H1 (cell line): ENCODE results near the gene RND3. TPM values are rescaled to one million over a fixed set of nuclear protein-coding genes. Genes with fewer than 3 reads are reported as not detected.

ENCODE experiments used
- CTCF ChIA-PET: fragments of 300-600 bp; sonication (Branson Sonifier 250); formaldehyde crosslinking; loops from one replicate; lab custom pipeline; 2021; ENCODE audit not compliant: partially characterized antibody; lab: Charles Lee
- POLR2A ChIA-PET: fragments of 300-600 bp; sonication (Branson Sonifier 250); formaldehyde crosslinking; loops from one replicate; lab custom pipeline; 2021; ENCODE audit warnings: inconsistent platforms; ENCODE audit not compliant: partially characterized antibody; lab: Charles Lee
- DNase-seq, 2 experiments: peaks; one replicate each; pipeline versions ENCODE4 v3.0.0 to v3.0.0-alpha.2; 2010 to 2022; ENCODE audit warnings: low spot score in 2 of 2, low read depth in 1 of 2, mixed read lengths in 1 of 2
- FAIRE-seq: peaks from 2 replicates; lab custom pipeline; 2011; peaks lifted over from hg19 to GRCh38; lab: Jason Lieb, UNC
- H2AFZ ChIP-seq: 2 replicates; pipeline ENCODE4 v1.8.1; 2012; ENCODE audit warnings: low read length, inconsistent platforms
- H2AK5ac ChIP-seq: 2 replicates; pipeline ENCODE4 v1.6.1; 2013; ENCODE audit warnings: low read depth, low read length
- H2BK120ac ChIP-seq: replicated peaks from 2 replicates; pipeline ENCODE3; 2013; ENCODE audit warnings: low read depth, low read length, inconsistent platforms
- H2BK12ac ChIP-seq: 2 replicates; pipeline ENCODE4 v1.6.1; 2013; ENCODE audit warnings: low read depth, low read length
- H2BK15ac ChIP-seq: 2 replicates; pipeline ENCODE4 v1.6.1; 2013; ENCODE audit warnings: low read length
- H2BK20ac ChIP-seq: 2 replicates; pipeline ENCODE4 v1.6.1; 2013; ENCODE audit warnings: low read length
- H2BK5ac ChIP-seq: 2 replicates; pipeline ENCODE4 v1.6.1; 2013; ENCODE audit warnings: low read depth, low read length
- H3K14ac ChIP-seq: 2 replicates; pipeline ENCODE4 v1.6.1; 2013; ENCODE audit warnings: inconsistent platforms; ENCODE audit not compliant: insufficient read length
- H3K18ac ChIP-seq: 2 replicates; pipeline ENCODE4 v1.6.1; 2013; ENCODE audit warnings: low read length; ENCODE audit errors: extremely low read depth
- H3K23ac ChIP-seq: 2 replicates; pipeline ENCODE4 v1.6.1; 2013; ENCODE audit warnings: inconsistent platforms; ENCODE audit not compliant: insufficient read length
- H3K23me2 ChIP-seq: 2 replicates; pipeline ENCODE4 v1.6.1; 2013; ENCODE audit warnings: low read depth, low read length
- H3K27ac ChIP-seq: 2 replicates; pipeline ENCODE4 v1.6.1; 2011; ENCODE audit warnings: low read depth, low read length, inconsistent platforms
- H3K27me3 ChIP-seq, 4 experiments: replicated peaks in 1 of 4; 1 replicate in 1 of 4; 2 replicates in 3 of 4; pipeline versions ENCODE4 v1.6.1 to v1.8.1; 2011 to 2013; ENCODE audit warnings: low read length in 3 of 4, mild to moderate bottlenecking in 3 of 4, inconsistent platforms in 2 of 4, mixed read lengths in 2 of 4, moderate library complexity in 1 of 4; ENCODE audit not compliant: control insufficient read depth in 3 of 4, insufficient read depth in 3 of 4; ENCODE audit errors: extremely low read depth in 1 of 4
- H3K36me3 ChIP-seq, 4 experiments: 2 replicates each; pipeline versions ENCODE4 v1.6.1 to v1.8.1; 2011 to 2013; ENCODE audit warnings: mild to moderate bottlenecking in 4 of 4, low read length in 3 of 4, moderate library complexity in 2 of 4, control low read depth in 1 of 4, inconsistent platforms in 1 of 4; ENCODE audit not compliant: insufficient read depth in 4 of 4, control insufficient read depth in 2 of 4
- H3K4ac ChIP-seq: replicated peaks from 2 replicates; pipeline ENCODE3; 2013; ENCODE audit warnings: low read length, low read depth, mixed read lengths, inconsistent platforms; ENCODE audit not compliant: insufficient read length
- H3K4me1 ChIP-seq, 4 experiments: replicated peaks in 1 of 4; 1 replicate in 1 of 4; 2 replicates in 3 of 4; pipeline versions ENCODE4 v1.6.1 to v1.8.1; 2011 to 2013; ENCODE audit warnings: low read length in 3 of 4, inconsistent platforms in 2 of 4, mixed read lengths in 1 of 4; ENCODE audit not compliant: insufficient read depth in 4 of 4, control insufficient read depth in 3 of 4
- H3K4me2 ChIP-seq, 2 experiments: 2 replicates each; pipeline versions ENCODE4 v1.6.1 to v1.8.1; 2011 to 2013; ENCODE audit warnings: low read depth in 2 of 2, low read length in 2 of 2, control low read depth in 1 of 2, inconsistent platforms in 1 of 2, mild to moderate bottlenecking in 1 of 2; ENCODE audit not compliant: insufficient read depth in 1 of 2
- H3K4me3 ChIP-seq, 4 experiments: fragments of 200-600, 300-600 bp in 1 of 4; sonication (generic), shearing (Covaris generic), sonication (Bioruptor Twin) in 1 of 4; 2 replicates each; pipeline versions ENCODE4 v1.5.1 to v1.8.1; 2011 to 2016; ENCODE audit warnings: low read length in 4 of 4, low read depth in 3 of 4, control low read depth in 2 of 4, inconsistent platforms in 2 of 4, mild to moderate bottlenecking in 2 of 4, mixed read lengths in 1 of 4, moderate library complexity in 1 of 4; ENCODE audit not compliant: insufficient read depth in 2 of 4; ENCODE audit errors: extremely low read depth in 1 of 4
- H3K56ac ChIP-seq: replicated peaks from 2 replicates; pipeline ENCODE3; 2013; ENCODE audit warnings: low read depth, mild to moderate bottlenecking, mixed read lengths, low read length, inconsistent platforms; ENCODE audit not compliant: insufficient read length
- H3K79me1 ChIP-seq: 2 replicates; pipeline ENCODE4 v1.6.1; 2013; ENCODE audit warnings: low read depth, low read length, control low read depth
- H3K79me2 ChIP-seq, 2 experiments: 2 replicates each; pipeline versions ENCODE4 v1.6.1 to v1.8.1; 2012 to 2013; ENCODE audit warnings: low read length in 2 of 2, mild to moderate bottlenecking in 2 of 2, inconsistent platforms in 1 of 2; ENCODE audit not compliant: insufficient read depth in 2 of 2, control insufficient read depth in 1 of 2
- H3K9ac ChIP-seq, 4 experiments: replicated peaks in 1 of 4; 1 replicate in 1 of 4; 2 replicates in 3 of 4; pipeline versions ENCODE4 v1.6.1 to v1.8.1; 2011 to 2013; ENCODE audit warnings: low read depth in 3 of 4, low read length in 3 of 4, control low read depth in 2 of 4, mild to moderate bottlenecking in 2 of 4, moderate library complexity in 2 of 4, inconsistent platforms in 1 of 4; ENCODE audit errors: extremely low read depth in 1 of 4
- H3K9me3 ChIP-seq, 2 experiments: 2 replicates each; pipeline versions ENCODE4 v1.6.1 to v1.8.1; 2012 to 2013; ENCODE audit warnings: mild to moderate bottlenecking in 2 of 2, moderate library complexity in 2 of 2, control low read depth in 1 of 2, inconsistent platforms in 1 of 2, low read depth in 1 of 2, low read length in 1 of 2, mixed read lengths in 1 of 2; ENCODE audit not compliant: insufficient read depth in 2 of 2
- H4K20me1 ChIP-seq, 2 experiments: replicated peaks in 1 of 2; 2 replicates each; pipeline versions ENCODE3 to v1.8.1; 2011 to 2013; ENCODE audit warnings: inconsistent platforms in 2 of 2, low read length in 2 of 2, mild to moderate bottlenecking in 1 of 2; ENCODE audit not compliant: insufficient read depth in 2 of 2, control insufficient read depth in 1 of 2
- H4K5ac ChIP-seq: 2 replicates; pipeline ENCODE4 v1.6.1; 2013; ENCODE audit warnings: low read length, low read depth, mixed read lengths, inconsistent platforms; ENCODE audit not compliant: insufficient read length
- H4K8ac ChIP-seq: 2 replicates; pipeline ENCODE4 v1.8.0; 2013; ENCODE audit warnings: mild to moderate bottlenecking, moderate library complexity, low read length, inconsistent platforms; ENCODE audit not compliant: insufficient read depth; ENCODE audit errors: extremely low read depth
- H4K91ac ChIP-seq: replicated peaks from 2 replicates; pipeline ENCODE3; 2013; ENCODE audit warnings: low read length, mixed read lengths, inconsistent platforms; ENCODE audit not compliant: insufficient read length
- ASH2L ChIP-seq: fragments of 200-600, 300-600 bp; sonication (generic); IDR thresholded peaks from one replicate; pipeline ENCODE4 v1.7.1; 2017; ENCODE audit warnings: low read length
- CHD1 ChIP-seq: IDR thresholded peaks from 2 replicates; pipeline ENCODE4 v1.6.1; 2012; ENCODE audit warnings: low read depth, low read length, improper control_type of control experiment
- CTBP2 ChIP-seq: IDR thresholded peaks from 2 replicates; pipeline ENCODE4 v1.7.0; 2011; ENCODE audit warnings: borderline replicate concordance, mild to moderate bottlenecking, moderate library complexity, mixed read lengths, low read length; ENCODE audit not compliant: insufficient read depth, insufficient read length
- GTF2F1 ChIP-seq: IDR thresholded peaks from 2 replicates; pipeline ENCODE4 v1.6.1; 2012; ENCODE audit warnings: low read depth, low read length, improper control_type of control experiment, borderline replicate concordance
- KDM5A ChIP-seq: fragments of 200-600 bp; IDR thresholded peaks from 2 replicates; pipeline ENCODE4 v1.7.1; 2012; ENCODE audit warnings: mild to moderate bottlenecking, low read length, inconsistent platforms, mixed read lengths
- POLR2A ChIP-seq, 2 experiments: IDR thresholded peaks; 1 replicate in 1 of 2; 2 replicates in 1 of 2; pipeline ENCODE4 v1.6.1; 2011; ENCODE audit warnings: low read depth in 2 of 2, low read length in 2 of 2, mild to moderate bottlenecking in 2 of 2; ENCODE audit errors: control extremely low read depth in 1 of 2
- RNF2 ChIP-seq: fragments of 200-900, 300-1000 bp; sonication (generic); IDR thresholded peaks from 2 replicates; pipeline ENCODE4 v1.7.1; 2016; ENCODE audit warnings: borderline replicate concordance, low read depth, mild to moderate bottlenecking, antibody characterized with exemption, low read length; ENCODE audit not compliant: poor library complexity, severe bottlenecking; ENCODE audit errors: missing control alignments
- RXRA ChIP-seq: IDR thresholded peaks from 2 replicates; pipeline ENCODE4 v1.6.1; 2011; ENCODE audit warnings: low read depth, mild to moderate bottlenecking, low read length, moderate library complexity; ENCODE audit not compliant: insufficient read depth
- SP1 ChIP-seq: IDR thresholded peaks from 2 replicates; pipeline ENCODE4 v1.6.1; 2011; ENCODE audit warnings: low read depth, low read length
- SP4 ChIP-seq: IDR thresholded peaks from 2 replicates; pipeline ENCODE4 v1.6.1; 2012; ENCODE audit warnings: low read length, inconsistent platforms
- YY1 ChIP-seq: IDR thresholded peaks from 2 replicates; pipeline ENCODE4 v1.6.1; 2011; ENCODE audit warnings: low read depth, mild to moderate bottlenecking, low read length
- WGBS, 2 experiments: shearing (Covaris generic) in 1 of 2; methylation state at CpG; one replicate each; pipeline versions ENCODE4 v1.1.6 to v1.1.7; 2013 to 2015; ENCODE audit warnings: low lambda C conversion rate in 2 of 2, mixed read lengths in 2 of 2, inconsistent platforms in 1 of 2, low coverage in 1 of 2, missing lambda C conversion rate in 1 of 2; ENCODE audit not compliant: insufficient replicate concordance in 2 of 2, insufficient coverage in 1 of 2, insufficient read length in 1 of 2; ENCODE audit errors: extremely low coverage in 1 of 2, missing lambda C conversion rate in 1 of 2; 5-methylcytosine and 5-hydroxymethylcytosine counted together
- polyA plus RNA-seq, 7 experiments: library from polyadenylated mRNA; depleted of rRNA in 3 of 7; stranded (reverse) in 5 of 7; unstranded in 2 of 7; fragments of >200 nt in 5 of 7; fragments of 200-250 nt in 2 of 7; gene quantifications; 1 replicate in 5 of 7; 2 replicates in 1 of 7; 4 replicates in 1 of 7; pipeline versions ENCODE4 v1.2.1 to v1.2.3, GENCODE V29; 2011 to 2013; ENCODE audit warnings: missing spikeins in 2 of 7, mixed read lengths in 2 of 7
- total RNA-seq: library from RNA; stranded (reverse); fragmentation: NEBNext Ultra II Directional; extraction: Animal tissue kit (Norgen Biotek cat#: 25700); gene quantifications from 2 replicates; pipeline ENCODE4 v1.2.1, GENCODE V29; 2021

Gene RND3
- total and polyA plus RNA-seq, 2 of the 8 experiments (the other 6 are each of a cell fraction or from before 2014, with no cell fraction given), result 12.2 to 25.6 TPM

GRCh38 chr2:150464270-150464669 is 23.2 kb downstream of the RND3 start:
- H3K4me2 ChIP-seq, result no peak overlapping the region
- no peak overlapping the region for H3K18ac ChIP-seq
- no peak overlapping the region for H2BK20ac ChIP-seq
- H2BK15ac ChIP-seq, result no peak overlapping the region
- no peak overlapping the region for H4K5ac ChIP-seq
- no peak overlapping the region for H2AFZ ChIP-seq
- no peak overlapping the region for H4K8ac ChIP-seq
- peaks cover 0 to 8% (median 3%) of the 10 kb centered on the region in 4 experiments; a peak in 4 of 8 replicates for H3K36me3 ChIP-seq
- no peak overlapping the region for H2BK12ac ChIP-seq
- FAIRE-seq, result no peak
- H3K4me1 ChIP-seq, result no peaks in the 10 kb centered on the region
- no peak overlapping the region for H4K91ac ChIP-seq
- H4K20me1 ChIP-seq, result no peaks in the 10 kb centered on the region
- no peak overlapping the region for H3K56ac ChIP-seq
- H3K14ac ChIP-seq, result no peak overlapping the region
- H3K4ac ChIP-seq, result no peak overlapping the region
- ChIA-PET CTCF (no interaction called here), POLR2A (interaction anchor here (1.1 kb wide), 1 partner anchor 778 kb away, joined by 3 read pairs; no protein-coding TSS in a partner anchor)
- 78% methylated on average over 1 of the region's 1 CpG; no CpG with 5 or more reads in 1 of the 2 experiments for WGBS, 2 experiments
- H3K23me2 ChIP-seq, result no peaks in the 10 kb centered on the region
- H2AK5ac ChIP-seq, result no peak overlapping the region
- H3K9ac ChIP-seq, result no peak overlapping the region
- H3K4me3 ChIP-seq, result no peak overlapping the region
- H3K9me3 ChIP-seq, result no peaks in the 10 kb centered on the region
- no peak for TF ChIP-seq CTBP2
- TF ChIP-seq KDM5A, result no peak
- no peak for TF ChIP-seq RNF2
- TF ChIP-seq SP1, result no peak
- no peak for TF ChIP-seq RXRA
- TF ChIP-seq ASH2L, result no peak
- no peak for TF ChIP-seq POLR2A (IDR thresholded peaks at IDR 0.05; ENCODE audit: control extremely low read depth in 1 of 2, low read depth in 2 of 2, low read length in 2 of 2)
- no peak for TF ChIP-seq GTF2F1
- no peak for TF ChIP-seq YY1
- no peak for TF ChIP-seq CHD1
- no peak for TF ChIP-seq SP4
- no peak for DNase-seq
- no peaks in the 10 kb centered on the region for H3K79me2 ChIP-seq
- no peak overlapping the region for H3K27ac ChIP-seq
- H2BK5ac ChIP-seq, result no peak overlapping the region
- no peaks in the 10 kb centered on the region for H3K79me1 ChIP-seq
- H2BK120ac ChIP-seq, result no peak overlapping the region
- no peaks in the 10 kb centered on the region for H3K27me3 ChIP-seq
- no peak overlapping the region for H3K23ac ChIP-seq
